Neuron (in vitro differentiated cells): ENCODE measurements around the gene DEPDC5.
A peak's percentile ranks its signal among the peaks of the same experiment; 100 is the strongest.
"Not testable (repeated sequence)": the region's sequence is repeated elsewhere in the genome, so short reads cannot be mapped to it uniquely, and the experiment has no call there.

Experiments
- H2AFZ ChIP-seq: one replicate; pipeline ENCODE4 v1.6.1; 2013; ENCODE audit warnings: low read depth, mild to moderate bottlenecking, inconsistent platforms, low read length, moderate library complexity
- H3K27me3 ChIP-seq: one replicate; pipeline ENCODE4 v1.6.1; 2013; ENCODE audit warnings: low read length; ENCODE audit not compliant: insufficient read depth
- H3K36me3 ChIP-seq: one replicate; pipeline ENCODE4 v1.6.1; 2013; ENCODE audit warnings: low read length; ENCODE audit not compliant: insufficient read depth
- H3K4me1 ChIP-seq: one replicate; pipeline ENCODE4 v1.6.1; 2013; ENCODE audit warnings: low read length; ENCODE audit not compliant: insufficient read depth
- H3K4me3 ChIP-seq: 2 replicates; pipeline ENCODE4 v1.5.1; 2013; ENCODE audit warnings: mild to moderate bottlenecking, low read length, moderate library complexity
- H3K9me3 ChIP-seq: one replicate; pipeline ENCODE4 v1.6.1; 2013; ENCODE audit warnings: low read length

Gene DEPDC5

DNA sequence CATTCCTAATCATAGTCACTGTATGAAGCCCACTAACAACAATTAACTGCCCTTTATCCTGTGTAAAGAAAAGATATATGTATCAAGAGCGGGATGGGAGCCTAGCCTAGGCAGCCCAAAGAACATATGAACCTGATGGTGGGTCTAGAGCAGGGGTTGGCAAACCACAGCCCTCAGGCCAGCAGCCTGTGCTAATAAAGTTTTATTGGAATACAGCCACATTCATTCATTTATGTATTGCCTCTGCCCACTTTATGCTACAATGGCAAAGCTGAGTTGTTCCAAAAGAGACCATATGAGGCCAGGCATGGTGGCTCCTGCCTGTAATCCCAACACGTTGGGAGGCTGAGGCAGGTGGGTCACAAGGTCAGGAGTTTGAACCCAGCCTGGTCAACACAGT, 17.4 kb upstream of the DEPDC5 start:
- H3K4me1 ChIP-seq, result no peaks in the 10 kb centered on the region
- no peak overlapping the region for H3K4me3 ChIP-seq
- no peak overlapping the region for H2AFZ ChIP-seq
- H3K9me3 ChIP-seq, result no peaks in the 10 kb centered on the region
- no peaks in the 10 kb centered on the region for H3K27me3 ChIP-seq
- peaks cover 36% of the 10 kb centered on the region for H3K36me3 ChIP-seq

DNA sequence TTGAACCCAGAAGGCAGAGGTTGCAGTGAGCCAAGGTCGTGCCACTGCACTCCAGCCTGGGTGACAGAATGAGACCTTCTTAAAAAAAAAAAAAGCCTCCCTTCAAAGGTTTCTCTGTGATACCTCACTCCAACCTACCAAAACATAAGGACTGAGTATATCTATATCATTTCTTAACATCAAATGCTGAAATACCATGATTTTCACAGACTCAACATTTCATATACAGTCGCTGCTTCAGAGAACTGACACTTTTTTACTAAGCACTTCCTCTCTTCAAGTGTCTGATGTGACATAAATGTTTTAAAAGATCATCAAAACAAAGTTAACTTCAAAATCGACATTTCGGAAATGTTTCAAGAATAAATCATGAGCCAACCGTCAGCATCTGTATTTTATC, 15.9 kb upstream of the DEPDC5 start:
- Histone ChIP-seq H3K36me3 (peaks cover 36% of the 10 kb centered on the region), H3K27me3 (no peaks in the 10 kb centered on the region), H3K9me3 (no peaks in the 10 kb centered on the region), H3K4me1 (no peaks in the 10 kb centered on the region), H2AFZ (no peak overlapping the region), H3K4me3 (no peak overlapping the region)

DNA sequence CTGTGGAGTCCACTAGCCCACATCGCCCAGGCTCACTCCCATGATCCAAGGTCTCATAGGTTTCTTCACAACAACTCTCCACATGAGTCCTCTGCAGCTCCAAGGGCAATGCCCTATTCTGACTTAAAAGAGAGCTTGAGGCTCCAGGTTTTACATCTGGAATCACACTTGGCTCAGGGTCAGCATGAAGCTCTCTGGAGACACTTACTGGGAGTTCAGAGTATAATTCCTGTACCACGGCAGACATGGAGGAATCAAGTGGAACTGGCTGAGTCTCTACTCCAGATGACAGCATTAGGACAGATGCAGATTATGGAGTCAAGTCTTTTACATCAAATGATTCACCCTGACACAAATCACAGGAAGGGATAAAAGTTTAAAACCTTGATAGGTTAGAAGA, 15.3 kb upstream of the DEPDC5 start:
- Histone ChIP-seq H3K4me3 (no peak overlapping the region), H3K27me3 (no peaks in the 10 kb centered on the region), H3K9me3 (no peaks in the 10 kb centered on the region), H3K4me1 (no peaks in the 10 kb centered on the region), H2AFZ (no peak overlapping the region), H3K36me3 (peaks cover 38% of the 10 kb centered on the region)

DNA sequence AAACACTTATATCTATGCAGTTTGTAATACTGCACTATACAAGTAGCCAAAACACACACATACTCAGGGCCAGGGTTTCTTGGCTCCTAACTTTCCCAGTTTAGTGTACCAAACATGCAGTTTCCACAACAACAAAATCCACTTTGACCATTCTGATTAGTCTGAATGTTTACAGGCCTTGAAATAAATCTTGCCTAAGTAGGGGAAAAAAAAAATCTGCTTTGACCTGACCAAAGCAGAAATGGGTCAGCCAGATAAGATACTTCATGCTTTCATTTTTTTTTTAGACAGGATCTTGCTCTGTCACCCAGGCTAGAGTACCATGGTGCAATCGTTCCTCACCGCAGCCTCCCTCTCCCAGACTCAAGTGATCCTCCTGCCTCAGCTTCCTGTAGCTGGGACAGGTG, 14.0 kb upstream of the DEPDC5 start:
- Histone ChIP-seq H2AFZ (no peak overlapping the region), H3K4me1 (no peaks in the 10 kb centered on the region), H3K9me3 (no peaks in the 10 kb centered on the region), H3K4me3 (no peak overlapping the region), H3K27me3 (no peaks in the 10 kb centered on the region), H3K36me3 (peaks cover 30% of the 10 kb centered on the region)

DNA sequence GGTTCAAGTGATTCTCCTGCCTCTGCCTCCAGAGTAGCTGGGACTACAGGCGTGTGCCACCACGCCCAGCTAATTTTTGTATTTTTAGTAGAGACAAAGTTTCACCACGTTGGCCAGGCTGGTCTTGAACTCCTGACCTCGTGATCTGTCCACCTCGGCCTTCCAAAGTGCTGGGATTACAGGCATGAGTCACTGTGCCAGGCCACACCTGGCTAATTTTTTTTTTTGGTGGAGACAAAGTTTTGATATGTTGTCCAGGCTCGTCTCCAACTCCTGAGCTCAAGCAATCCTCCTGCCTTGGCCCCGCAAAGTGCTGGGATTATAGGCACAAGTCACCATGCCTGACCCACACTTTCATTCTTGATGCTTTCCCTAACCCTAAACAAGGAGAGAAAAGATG, 13.5 kb upstream of the DEPDC5 start:
- not testable (repeated sequence) for H3K4me3 ChIP-seq, H3K9me3 ChIP-seq, H3K27me3 ChIP-seq, H3K4me1 ChIP-seq, H2AFZ ChIP-seq
- peaks cover 29% of the 10 kb centered on the region for H3K36me3 ChIP-seq

DNA sequence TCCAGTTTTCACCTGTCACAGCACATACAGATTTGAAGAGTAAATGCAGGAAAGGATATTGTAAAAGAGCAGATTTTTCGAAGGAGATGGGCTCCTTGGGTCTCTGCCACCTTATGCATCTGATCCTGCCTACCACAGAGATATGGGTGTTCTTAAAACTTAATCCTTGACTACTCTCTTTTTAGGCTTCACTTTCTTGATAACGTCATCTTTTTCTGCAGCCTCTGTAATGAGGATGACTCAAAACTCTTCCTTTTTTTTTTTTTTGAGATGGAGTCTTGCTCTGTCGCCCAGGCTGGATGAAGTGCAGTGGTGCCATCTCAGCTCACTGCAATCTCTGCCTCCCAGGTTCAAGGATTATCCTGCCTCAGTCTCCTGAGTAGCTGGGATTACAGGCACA, 11.7 kb upstream of the DEPDC5 start:
- Histone ChIP-seq H3K4me3 (no peak overlapping the region), H3K36me3 (peaks cover 35% of the 10 kb centered on the region)

DNA sequence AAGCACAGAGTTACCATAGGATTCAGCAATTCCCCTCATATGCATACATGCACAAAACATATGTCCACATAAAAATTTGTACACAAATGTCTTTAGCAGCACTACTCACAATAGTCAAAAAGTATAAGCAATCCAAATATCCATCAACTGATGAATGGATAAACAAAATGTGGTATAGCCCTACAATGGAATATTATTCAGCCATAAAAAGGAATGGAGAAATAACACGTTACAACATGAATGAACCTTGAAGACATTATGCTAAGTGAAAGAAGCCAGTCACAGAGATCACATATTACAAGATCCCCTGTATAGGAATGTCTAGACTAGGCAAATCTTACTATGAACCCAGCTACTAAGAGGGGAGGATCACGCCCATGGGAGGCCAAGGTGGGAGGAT, 11.1 kb upstream of the DEPDC5 start:
- Histone ChIP-seq H3K27me3 (no peaks in the 10 kb centered on the region), H3K36me3 (peaks cover 36% of the 10 kb centered on the region), H3K9me3 (no peaks in the 10 kb centered on the region), H2AFZ (no peak overlapping the region), H3K4me1 (peaks cover under 1% of the 10 kb centered on the region), H3K4me3 (no peak overlapping the region)

More for the DNA sequence above, 11.7 kb upstream of the DEPDC5 start:
- Histone ChIP-seq H3K27me3 (no peaks in the 10 kb centered on the region), H3K9me3 (no peaks in the 10 kb centered on the region), H2AFZ (no peak overlapping the region), H3K4me1 (no peaks in the 10 kb centered on the region)

DNA sequence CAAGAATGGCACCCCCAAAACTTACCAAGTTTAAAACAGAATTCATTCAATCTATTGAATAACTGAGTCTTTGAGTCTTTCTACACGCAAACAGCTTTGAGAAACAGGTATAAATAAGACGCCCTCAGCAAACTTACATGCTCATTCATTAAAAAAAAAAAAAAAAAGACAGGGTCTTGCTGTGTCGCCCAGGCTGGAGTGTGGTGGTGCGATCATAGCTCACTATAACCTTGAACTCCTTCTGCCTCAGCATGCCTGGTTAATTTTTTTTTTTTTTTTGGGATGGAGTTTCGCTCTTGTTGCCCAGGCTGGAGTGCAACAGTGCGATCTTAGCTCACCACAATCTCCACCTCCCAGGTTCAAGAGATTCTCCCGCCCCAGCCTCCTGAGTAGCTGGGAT, 9.9 kb upstream of the DEPDC5 start:
- Histone ChIP-seq H3K36me3 (peaks cover 27% of the 10 kb centered on the region), H3K27me3 (no peaks in the 10 kb centered on the region), H2AFZ (no peak overlapping the region), H3K4me1 (peaks cover 12% of the 10 kb centered on the region), H3K4me3 (no peak overlapping the region), H3K9me3 (no peaks in the 10 kb centered on the region)

DNA sequence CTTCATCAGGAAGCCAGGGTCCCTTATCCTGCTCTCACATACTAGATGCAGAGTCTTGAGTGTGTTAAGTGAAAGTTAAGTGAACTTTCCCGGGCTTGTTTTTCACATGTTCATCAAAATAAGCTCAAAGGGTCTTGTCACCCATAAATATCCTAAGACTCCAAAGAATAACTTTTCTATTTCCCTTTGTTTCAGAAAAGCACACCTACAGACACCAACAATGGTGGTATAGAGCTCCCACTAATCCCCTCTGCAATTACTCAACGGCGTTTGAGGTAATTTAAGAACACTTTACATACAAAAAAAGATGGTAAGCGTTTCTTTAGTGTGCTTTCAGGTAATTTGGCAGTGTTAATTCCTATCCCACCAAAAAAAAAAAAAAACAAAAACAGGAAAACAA, 6.4 kb upstream of the DEPDC5 start:
- Histone ChIP-seq H3K27me3 (no peaks in the 10 kb centered on the region), H2AFZ (no peak overlapping the region), H3K4me1 (peaks cover 23% of the 10 kb centered on the region), H3K36me3 (peaks cover 12% of the 10 kb centered on the region), H3K9me3 (no peaks in the 10 kb centered on the region), H3K4me3 (no peak overlapping the region)

DNA sequence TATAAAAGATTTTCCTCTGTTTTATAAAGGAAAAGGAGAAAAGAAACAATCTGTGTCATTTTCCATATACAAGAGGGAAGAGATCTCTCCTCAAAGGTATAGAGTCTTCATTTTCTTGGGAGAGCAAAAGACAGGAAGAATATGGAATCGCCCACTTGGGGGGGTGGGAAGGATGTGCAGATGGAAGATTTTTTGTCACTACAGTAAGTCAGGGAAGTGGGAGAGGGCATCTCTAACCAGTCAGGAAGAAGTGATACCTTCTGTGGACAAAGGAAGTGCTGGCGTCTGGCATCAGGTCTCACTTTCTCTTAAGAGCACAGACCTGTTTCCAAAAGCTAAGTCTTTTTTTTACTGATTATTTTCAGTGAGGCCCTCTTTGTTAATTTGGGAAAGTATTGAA, 5.3 kb upstream of the DEPDC5 start:
- peaks cover 26% of the 10 kb centered on the region for H3K4me1 ChIP-seq
- H3K27me3 ChIP-seq, result no peaks in the 10 kb centered on the region
- H3K36me3 ChIP-seq, result peaks cover 9% of the 10 kb centered on the region
- H3K4me3 ChIP-seq, result peak overlapping the region; percentile 72
- no peaks in the 10 kb centered on the region for H3K9me3 ChIP-seq
- no peak overlapping the region for H2AFZ ChIP-seq

DNA sequence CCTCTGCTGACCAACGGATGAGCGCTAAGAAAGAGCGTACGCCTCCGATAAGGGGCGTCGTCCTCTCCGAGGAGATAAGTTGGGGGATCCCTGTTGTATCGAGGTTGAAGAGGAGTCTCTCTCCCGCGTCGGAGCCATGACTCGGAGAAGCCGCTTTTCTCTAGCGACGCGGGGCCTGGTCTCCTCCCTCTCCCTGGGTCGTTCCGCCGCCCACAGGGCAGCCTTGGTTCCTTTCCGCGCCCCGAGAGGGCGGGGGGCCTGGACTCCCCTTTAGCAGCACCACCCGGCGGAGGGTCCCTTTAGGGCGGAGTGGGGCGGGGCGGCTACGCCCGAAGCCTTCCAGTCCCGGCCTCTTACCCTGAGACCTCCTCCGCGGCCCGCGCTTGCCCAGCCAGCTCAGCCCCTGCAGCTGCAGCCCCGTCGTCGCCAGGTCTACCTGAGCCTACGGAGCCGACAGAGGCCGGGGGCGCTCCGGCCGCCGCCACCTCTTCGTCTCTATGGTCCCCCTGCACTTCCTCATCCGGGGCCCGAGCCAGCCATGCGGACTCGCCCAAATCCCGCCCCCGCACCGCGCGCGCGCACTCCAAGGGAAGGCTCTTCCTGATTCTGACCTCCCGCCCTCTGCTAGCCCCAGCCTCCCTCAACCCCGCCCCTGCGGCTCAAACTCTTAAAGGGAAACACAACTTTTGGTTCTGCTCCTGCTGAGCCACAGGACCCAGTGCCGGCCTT, 4.0 kb upstream of the DEPDC5 start, which contains the start of gene PRR14L:
PRR14L (minus strand) TSS at position 497 of the 729 bp plus-strand sequence. CDS start 11,272 bp downstream, outside the sequence.
- peaks cover 9% of the 10 kb centered on the region for H3K36me3 ChIP-seq
- H3K9me3 ChIP-seq, result no peaks in the 10 kb centered on the region
- H3K4me1 ChIP-seq, result peaks cover 33% of the 10 kb centered on the region
- H3K4me3 ChIP-seq, result peak within 1 kb of the TSS; percentile 72
- peak within 1 kb of the TSS; percentile 63 for H2AFZ ChIP-seq
- no peaks in the 10 kb centered on the region for H3K27me3 ChIP-seq

DNA sequence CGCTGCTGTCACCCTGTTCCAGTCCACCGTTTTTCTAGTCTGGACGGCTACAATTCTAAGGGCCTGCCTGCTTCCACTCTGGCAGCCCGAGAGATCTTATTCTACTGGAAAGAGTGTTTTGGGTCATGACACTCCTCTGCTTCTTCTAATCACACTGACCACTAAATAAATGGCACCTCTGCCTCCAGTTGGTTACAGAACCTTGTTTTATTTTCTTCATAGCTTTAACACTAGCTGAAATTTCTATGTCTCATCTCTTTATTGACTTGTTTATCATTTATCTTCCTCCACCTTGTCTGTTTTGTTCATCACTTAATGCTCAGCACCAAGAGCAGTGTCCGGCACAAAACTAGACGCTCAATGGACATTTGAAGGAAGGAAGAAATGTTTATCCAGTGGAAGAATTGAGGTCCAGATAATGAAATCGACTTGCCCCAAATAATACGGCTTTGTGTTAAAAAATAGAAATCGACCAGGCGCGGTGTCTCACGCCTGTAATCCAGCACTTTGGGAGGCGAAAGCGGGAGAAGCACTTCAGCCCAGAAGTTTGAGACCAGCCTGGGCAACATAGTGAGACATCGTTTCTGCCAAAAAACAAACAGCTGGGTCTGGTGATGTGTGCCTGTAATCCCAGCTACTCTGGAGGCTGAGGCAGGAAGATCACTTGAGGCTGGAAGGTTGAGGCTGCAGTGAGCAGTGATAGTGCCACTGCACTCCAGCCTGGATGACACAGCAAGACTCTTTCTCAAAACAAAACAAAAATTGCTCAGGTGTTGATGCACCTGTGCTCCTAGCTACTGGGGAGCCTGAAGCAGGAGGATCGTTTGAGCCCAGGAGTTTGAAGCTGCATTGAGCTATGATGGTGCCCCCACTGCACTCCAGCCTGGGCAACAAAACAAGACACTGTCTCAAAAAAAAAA, 3.2 kb upstream of the DEPDC5 start:
- no peaks in the 10 kb centered on the region for H3K27me3 ChIP-seq
- H3K9me3 ChIP-seq, result no peaks in the 10 kb centered on the region
- H3K4me3 ChIP-seq, result peak overlapping the region; percentile 72
- H3K4me1 ChIP-seq, result peaks cover 35% of the 10 kb centered on the region
- H2AFZ ChIP-seq, result peak overlapping the region; percentile 63
- peaks cover 9% of the 10 kb centered on the region for H3K36me3 ChIP-seq

DNA sequence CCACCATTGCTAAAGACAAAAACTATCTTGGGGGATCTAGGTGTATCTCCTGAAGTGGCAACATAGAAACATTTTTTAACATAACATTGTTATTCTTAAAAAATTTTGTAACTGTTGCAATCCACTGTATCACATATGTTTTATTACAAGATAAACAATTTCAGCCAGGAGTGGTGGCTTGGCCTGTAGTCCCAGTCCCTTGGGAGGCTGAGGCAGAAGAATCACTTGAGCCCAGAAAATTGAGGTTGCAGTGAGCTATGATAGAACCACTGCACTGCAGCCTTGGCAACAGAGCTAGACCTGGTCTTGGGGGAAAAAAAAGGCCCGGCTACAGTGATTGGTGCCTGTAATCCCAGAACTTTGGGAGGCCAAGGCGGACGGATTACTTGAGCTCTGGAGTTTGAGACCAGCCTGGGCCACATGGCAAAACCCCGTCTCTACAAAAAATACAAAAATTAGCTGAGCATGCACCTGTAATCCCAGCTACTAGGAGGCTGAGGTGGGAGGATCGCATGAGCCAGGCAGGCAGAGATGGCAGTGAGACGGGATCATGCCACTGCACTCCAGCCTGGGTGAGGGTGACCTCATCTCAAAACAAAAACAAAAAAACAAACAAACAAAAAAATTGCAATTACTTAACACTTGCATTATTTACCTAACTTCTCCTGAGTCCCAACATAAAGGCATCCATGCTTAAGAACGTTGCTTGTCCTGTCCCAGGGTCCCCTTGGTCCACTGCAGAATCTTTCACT, 1.5 kb upstream of the DEPDC5 start:
- H3K4me3 ChIP-seq, result peak overlapping the region; percentile 57
- peaks cover 6% of the 10 kb centered on the region for H3K36me3 ChIP-seq
- peak overlapping the region; percentile 70 for H2AFZ ChIP-seq
- no peaks in the 10 kb centered on the region for H3K9me3 ChIP-seq
- H3K27me3 ChIP-seq, result no peaks in the 10 kb centered on the region
- H3K4me1 ChIP-seq, result peaks cover 35% of the 10 kb centered on the region
